H1 (cell line): ENCODE data around the gene ABLIM1. TPM values are rescaled to one million over a fixed set of nuclear protein-coding genes. Genes with fewer than 3 reads are reported as not detected.

Experiments used
- CTCF ChIA-PET: fragments of 300-600 bp; sonication (Branson Sonifier 250); formaldehyde crosslinking; loops from one replicate; lab custom pipeline; 2021; ENCODE audit not compliant: partially characterized antibody; lab: Charles Lee
- POLR2A ChIA-PET: fragments of 300-600 bp; sonication (Branson Sonifier 250); formaldehyde crosslinking; loops from one replicate; lab custom pipeline; 2021; ENCODE audit warnings: inconsistent platforms; ENCODE audit not compliant: partially characterized antibody; lab: Charles Lee
- DNase-seq, 2 experiments: peaks; one replicate each; pipeline versions ENCODE4 v3.0.0 to v3.0.0-alpha.2; 2010 to 2022; ENCODE audit warnings: low spot score in 2 of 2, low read depth in 1 of 2, mixed read lengths in 1 of 2
- FAIRE-seq: peaks from 2 replicates; lab custom pipeline; 2011; peaks lifted over from hg19 to GRCh38; lab: Jason Lieb, UNC
- H2AFZ ChIP-seq: 2 replicates; pipeline ENCODE4 v1.8.1; 2012; ENCODE audit warnings: low read length, inconsistent platforms
- H2AK5ac ChIP-seq: 2 replicates; pipeline ENCODE4 v1.6.1; 2013; ENCODE audit warnings: low read depth, low read length
- H2BK120ac ChIP-seq: replicated peaks from 2 replicates; pipeline ENCODE3; 2013; ENCODE audit warnings: low read depth, low read length, inconsistent platforms
- H2BK12ac ChIP-seq: 2 replicates; pipeline ENCODE4 v1.6.1; 2013; ENCODE audit warnings: low read depth, low read length
- H2BK15ac ChIP-seq: 2 replicates; pipeline ENCODE4 v1.6.1; 2013; ENCODE audit warnings: low read length
- H2BK20ac ChIP-seq: 2 replicates; pipeline ENCODE4 v1.6.1; 2013; ENCODE audit warnings: low read length
- H2BK5ac ChIP-seq: 2 replicates; pipeline ENCODE4 v1.6.1; 2013; ENCODE audit warnings: low read depth, low read length
- H3K14ac ChIP-seq: 2 replicates; pipeline ENCODE4 v1.6.1; 2013; ENCODE audit warnings: inconsistent platforms; ENCODE audit not compliant: insufficient read length
- H3K18ac ChIP-seq: 2 replicates; pipeline ENCODE4 v1.6.1; 2013; ENCODE audit warnings: low read length; ENCODE audit errors: extremely low read depth
- H3K23ac ChIP-seq: 2 replicates; pipeline ENCODE4 v1.6.1; 2013; ENCODE audit warnings: inconsistent platforms; ENCODE audit not compliant: insufficient read length
- H3K23me2 ChIP-seq: 2 replicates; pipeline ENCODE4 v1.6.1; 2013; ENCODE audit warnings: low read depth, low read length
- H3K27ac ChIP-seq: 2 replicates; pipeline ENCODE4 v1.6.1; 2011; ENCODE audit warnings: low read depth, low read length, inconsistent platforms
- H3K27me3 ChIP-seq, 4 experiments: replicated peaks in 1 of 4; 1 replicate in 1 of 4; 2 replicates in 3 of 4; pipeline versions ENCODE4 v1.6.1 to v1.8.1; 2011 to 2013; ENCODE audit warnings: low read length in 3 of 4, mild to moderate bottlenecking in 3 of 4, inconsistent platforms in 2 of 4, mixed read lengths in 2 of 4, moderate library complexity in 1 of 4; ENCODE audit not compliant: control insufficient read depth in 3 of 4, insufficient read depth in 3 of 4; ENCODE audit errors: extremely low read depth in 1 of 4
- H3K36me3 ChIP-seq, 4 experiments: 2 replicates each; pipeline versions ENCODE4 v1.6.1 to v1.8.1; 2011 to 2013; ENCODE audit warnings: mild to moderate bottlenecking in 4 of 4, low read length in 3 of 4, moderate library complexity in 2 of 4, control low read depth in 1 of 4, inconsistent platforms in 1 of 4; ENCODE audit not compliant: insufficient read depth in 4 of 4, control insufficient read depth in 2 of 4
- H3K4ac ChIP-seq: replicated peaks from 2 replicates; pipeline ENCODE3; 2013; ENCODE audit warnings: low read length, low read depth, mixed read lengths, inconsistent platforms; ENCODE audit not compliant: insufficient read length
- H3K4me1 ChIP-seq, 4 experiments: replicated peaks in 1 of 4; 1 replicate in 1 of 4; 2 replicates in 3 of 4; pipeline versions ENCODE4 v1.6.1 to v1.8.1; 2011 to 2013; ENCODE audit warnings: low read length in 3 of 4, inconsistent platforms in 2 of 4, mixed read lengths in 1 of 4; ENCODE audit not compliant: insufficient read depth in 4 of 4, control insufficient read depth in 3 of 4
- H3K4me2 ChIP-seq, 2 experiments: 2 replicates each; pipeline versions ENCODE4 v1.6.1 to v1.8.1; 2011 to 2013; ENCODE audit warnings: low read depth in 2 of 2, low read length in 2 of 2, control low read depth in 1 of 2, inconsistent platforms in 1 of 2, mild to moderate bottlenecking in 1 of 2; ENCODE audit not compliant: insufficient read depth in 1 of 2
- H3K4me3 ChIP-seq, 4 experiments: fragments of 200-600, 300-600 bp in 1 of 4; sonication (generic), shearing (Covaris generic), sonication (Bioruptor Twin) in 1 of 4; 2 replicates each; pipeline versions ENCODE4 v1.5.1 to v1.8.1; 2011 to 2016; ENCODE audit warnings: low read length in 4 of 4, low read depth in 3 of 4, control low read depth in 2 of 4, inconsistent platforms in 2 of 4, mild to moderate bottlenecking in 2 of 4, mixed read lengths in 1 of 4, moderate library complexity in 1 of 4; ENCODE audit not compliant: insufficient read depth in 2 of 4; ENCODE audit errors: extremely low read depth in 1 of 4
- H3K56ac ChIP-seq: replicated peaks from 2 replicates; pipeline ENCODE3; 2013; ENCODE audit warnings: low read depth, mild to moderate bottlenecking, mixed read lengths, low read length, inconsistent platforms; ENCODE audit not compliant: insufficient read length
- H3K79me1 ChIP-seq: 2 replicates; pipeline ENCODE4 v1.6.1; 2013; ENCODE audit warnings: low read depth, low read length, control low read depth
- H3K79me2 ChIP-seq, 2 experiments: 2 replicates each; pipeline versions ENCODE4 v1.6.1 to v1.8.1; 2012 to 2013; ENCODE audit warnings: low read length in 2 of 2, mild to moderate bottlenecking in 2 of 2, inconsistent platforms in 1 of 2; ENCODE audit not compliant: insufficient read depth in 2 of 2, control insufficient read depth in 1 of 2
- H3K9ac ChIP-seq, 4 experiments: replicated peaks in 1 of 4; 1 replicate in 1 of 4; 2 replicates in 3 of 4; pipeline versions ENCODE4 v1.6.1 to v1.8.1; 2011 to 2013; ENCODE audit warnings: low read depth in 3 of 4, low read length in 3 of 4, control low read depth in 2 of 4, mild to moderate bottlenecking in 2 of 4, moderate library complexity in 2 of 4, inconsistent platforms in 1 of 4; ENCODE audit errors: extremely low read depth in 1 of 4
- H3K9me3 ChIP-seq, 2 experiments: 2 replicates each; pipeline versions ENCODE4 v1.6.1 to v1.8.1; 2012 to 2013; ENCODE audit warnings: mild to moderate bottlenecking in 2 of 2, moderate library complexity in 2 of 2, control low read depth in 1 of 2, inconsistent platforms in 1 of 2, low read depth in 1 of 2, low read length in 1 of 2, mixed read lengths in 1 of 2; ENCODE audit not compliant: insufficient read depth in 2 of 2
- H4K20me1 ChIP-seq, 2 experiments: replicated peaks in 1 of 2; 2 replicates each; pipeline versions ENCODE3 to v1.8.1; 2011 to 2013; ENCODE audit warnings: inconsistent platforms in 2 of 2, low read length in 2 of 2, mild to moderate bottlenecking in 1 of 2; ENCODE audit not compliant: insufficient read depth in 2 of 2, control insufficient read depth in 1 of 2
- H4K5ac ChIP-seq: 2 replicates; pipeline ENCODE4 v1.6.1; 2013; ENCODE audit warnings: low read length, low read depth, mixed read lengths, inconsistent platforms; ENCODE audit not compliant: insufficient read length
- H4K8ac ChIP-seq: 2 replicates; pipeline ENCODE4 v1.8.0; 2013; ENCODE audit warnings: mild to moderate bottlenecking, moderate library complexity, low read length, inconsistent platforms; ENCODE audit not compliant: insufficient read depth; ENCODE audit errors: extremely low read depth
- H4K91ac ChIP-seq: replicated peaks from 2 replicates; pipeline ENCODE3; 2013; ENCODE audit warnings: low read length, mixed read lengths, inconsistent platforms; ENCODE audit not compliant: insufficient read length
- CBX5 ChIP-seq: fragments of 300-800, 300-1000 bp; sonication (generic); IDR thresholded peaks from 2 replicates; pipeline ENCODE4 v1.7.1; 2016; ENCODE audit warnings: antibody characterized with exemption, low read length, low read depth
- KDM4A ChIP-seq: IDR thresholded peaks from one replicate; pipeline ENCODE4 v1.7.1; 2012; ENCODE audit warnings: low read depth, mild to moderate bottlenecking, moderate library complexity, low read length, inconsistent platforms; ENCODE audit not compliant: severe bottlenecking
- SP2 ChIP-seq: IDR thresholded peaks from 2 replicates; pipeline ENCODE4 v1.6.1; 2012; ENCODE audit warnings: mild to moderate bottlenecking, low read length, inconsistent platforms
- WGBS, 2 experiments: shearing (Covaris generic) in 1 of 2; methylation state at CpG; one replicate each; pipeline versions ENCODE4 v1.1.6 to v1.1.7; 2013 to 2015; ENCODE audit warnings: low lambda C conversion rate in 2 of 2, mixed read lengths in 2 of 2, inconsistent platforms in 1 of 2, low coverage in 1 of 2, missing lambda C conversion rate in 1 of 2; ENCODE audit not compliant: insufficient replicate concordance in 2 of 2, insufficient coverage in 1 of 2, insufficient read length in 1 of 2; ENCODE audit errors: extremely low coverage in 1 of 2, missing lambda C conversion rate in 1 of 2; 5-methylcytosine and 5-hydroxymethylcytosine counted together
- polyA plus RNA-seq, 7 experiments: library from polyadenylated mRNA; depleted of rRNA in 3 of 7; stranded (reverse) in 5 of 7; unstranded in 2 of 7; fragments of >200 nt in 5 of 7; fragments of 200-250 nt in 2 of 7; gene quantifications; 1 replicate in 5 of 7; 2 replicates in 1 of 7; 4 replicates in 1 of 7; pipeline versions ENCODE4 v1.2.1 to v1.2.3, GENCODE V29; 2011 to 2013; ENCODE audit warnings: missing spikeins in 2 of 7, mixed read lengths in 2 of 7
- total RNA-seq: library from RNA; stranded (reverse); fragmentation: NEBNext Ultra II Directional; extraction: Animal tissue kit (Norgen Biotek cat#: 25700); gene quantifications from 2 replicates; pipeline ENCODE4 v1.2.1, GENCODE V29; 2021
- TF ChIP-seq, protein P1 (sequence below): IDR thresholded peaks from 2 replicates; pipeline ENCODE4 v1.6.1; 2011; ENCODE audit warnings: low read length, improper control_type of control experiment
- TF ChIP-seq, protein P2 (sequence below): IDR thresholded peaks from 2 replicates; pipeline ENCODE4 v1.6.1; 2011; ENCODE audit warnings: low read depth, mild to moderate bottlenecking, low read length; ENCODE audit not compliant: insufficient read depth

ABLIM1 gene
- total and polyA plus RNA-seq, 2 of the 8 experiments (the other 6 are each of a cell fraction or from before 2014, with no cell fraction given), result 51.2 to 51.7 TPM

DNA sequence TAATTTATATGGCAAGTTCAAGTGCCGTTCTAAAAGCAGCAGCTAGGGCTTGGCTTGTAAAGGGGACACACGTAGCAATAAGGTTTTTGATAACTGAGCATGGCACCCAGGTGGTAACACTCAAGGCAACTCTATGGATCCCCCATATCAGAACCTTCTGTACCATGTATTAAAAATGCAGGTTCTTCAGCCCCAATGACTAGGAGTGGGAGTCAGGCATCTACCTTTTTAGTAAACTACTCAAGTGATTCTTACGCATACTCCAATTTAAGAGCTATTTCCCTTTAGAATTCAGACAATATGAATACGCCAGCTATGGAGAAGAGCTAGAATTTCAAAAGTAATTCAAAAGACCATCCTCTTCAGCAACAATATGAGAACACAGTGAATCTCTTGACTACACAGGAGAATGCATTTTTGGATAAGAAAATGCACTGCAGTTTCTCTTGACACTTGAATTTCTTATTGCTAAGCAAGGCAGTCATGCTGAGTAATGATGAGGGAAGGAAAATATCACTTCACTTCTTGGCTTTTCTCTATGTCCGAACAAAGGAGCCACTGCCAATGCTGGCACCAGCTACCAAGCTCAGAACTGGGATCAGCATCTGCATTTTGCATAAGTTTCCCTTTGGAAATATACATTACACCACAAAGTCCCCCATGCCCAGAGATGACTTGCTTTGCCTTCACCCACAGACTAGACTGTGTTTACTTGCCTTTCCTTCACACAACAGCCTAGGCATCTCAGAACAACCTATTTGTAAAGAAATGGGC, 53.5 kb downstream of the ABLIM1 start:
- CTCF ChIA-PET, result interaction anchor here (1.4 to 1.8 kb wide), 2 partner anchors 90 to 182 kb away, joined by 4 to 8 read pairs; no protein-coding TSS in a partner anchor
- no peak overlapping the region for H2BK120ac ChIP-seq
- H2AK5ac ChIP-seq, result no peak overlapping the region
- H3K23me2 ChIP-seq, result no peaks in the 10 kb centered on the region
- H4K5ac ChIP-seq, result no peak overlapping the region
- H2BK20ac ChIP-seq, result no peak overlapping the region
- no peak overlapping the region for H3K9ac ChIP-seq
- no peak overlapping the region for H4K91ac ChIP-seq
- H3K79me1 ChIP-seq, result no peaks in the 10 kb centered on the region
- H3K14ac ChIP-seq, result no peak overlapping the region
- no peak for DNase-seq
- no peak overlapping the region for H4K8ac ChIP-seq
- H3K23ac ChIP-seq, result no peak overlapping the region
- no peaks in the 10 kb centered on the region for H3K9me3 ChIP-seq
- no peaks in the 10 kb centered on the region for H3K36me3 ChIP-seq
- 0 out of 7 replicates have a peak, but pooled peaks cover 0 to 2% (median 0%) of the 10 kb centered on the region in 4 experiments for H3K4me1 ChIP-seq
- 70% methylated on average over 5 of the region's 5 CpGs; no CpG with 5 or more reads in 1 of the 2 experiments for WGBS, 2 experiments
- no peaks in the 10 kb centered on the region for H4K20me1 ChIP-seq
- no peak overlapping the region for H3K4me2 ChIP-seq
- H2BK5ac ChIP-seq, result no peak overlapping the region
- no peak overlapping the region for H2BK12ac ChIP-seq
- H3K4ac ChIP-seq, result no peak overlapping the region
- TF ChIP-seq, protein P1, sequence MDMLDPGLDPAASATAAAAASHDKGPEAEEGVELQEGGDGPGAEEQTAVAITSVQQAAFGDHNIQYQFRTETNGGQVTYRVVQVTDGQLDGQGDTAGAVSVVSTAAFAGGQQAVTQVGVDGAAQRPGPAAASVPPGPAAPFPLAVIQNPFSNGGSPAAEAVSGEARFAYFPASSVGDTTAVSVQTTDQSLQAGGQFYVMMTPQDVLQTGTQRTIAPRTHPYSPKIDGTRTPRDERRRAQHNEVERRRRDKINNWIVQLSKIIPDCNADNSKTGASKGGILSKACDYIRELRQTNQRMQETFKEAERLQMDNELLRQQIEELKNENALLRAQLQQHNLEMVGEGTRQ, result no peak
- TF ChIP-seq SP2, result no peak
- TF ChIP-seq KDM4A, result no peak
- TF ChIP-seq CBX5, result no peak
- TF ChIP-seq, protein P2, sequence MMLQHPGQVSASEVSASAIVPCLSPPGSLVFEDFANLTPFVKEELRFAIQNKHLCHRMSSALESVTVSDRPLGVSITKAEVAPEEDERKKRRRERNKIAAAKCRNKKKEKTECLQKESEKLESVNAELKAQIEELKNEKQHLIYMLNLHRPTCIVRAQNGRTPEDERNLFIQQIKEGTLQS, result no peak
- no peak overlapping the region for H2AFZ ChIP-seq
- no peak overlapping the region for H2BK15ac ChIP-seq
- H3K27ac ChIP-seq, result no peak overlapping the region
- H3K27me3 ChIP-seq, result no peaks in the 10 kb centered on the region
- no peaks in the 10 kb centered on the region for H3K79me2 ChIP-seq
- H3K4me3 ChIP-seq, result no peak overlapping the region
- POLR2A ChIA-PET, result interaction anchor here (0.7 to 1.3 kb wide), 2 partner anchors 11 to 63 kb away, joined by 3 read pairs; no protein-coding TSS in a partner anchor
- no peak for FAIRE-seq
- H3K18ac ChIP-seq, result no peak overlapping the region
- no peak overlapping the region for H3K56ac ChIP-seq
